ENCODE measurements around the gene PDSS2. TPM values are rescaled to one million over a fixed set of nuclear protein-coding genes. Genes with fewer than 3 reads are reported as not detected.

PDSS2 gene
- total RNA-seq, 1 experiment from 2014 or later: 17.7 TPM

DNA sequence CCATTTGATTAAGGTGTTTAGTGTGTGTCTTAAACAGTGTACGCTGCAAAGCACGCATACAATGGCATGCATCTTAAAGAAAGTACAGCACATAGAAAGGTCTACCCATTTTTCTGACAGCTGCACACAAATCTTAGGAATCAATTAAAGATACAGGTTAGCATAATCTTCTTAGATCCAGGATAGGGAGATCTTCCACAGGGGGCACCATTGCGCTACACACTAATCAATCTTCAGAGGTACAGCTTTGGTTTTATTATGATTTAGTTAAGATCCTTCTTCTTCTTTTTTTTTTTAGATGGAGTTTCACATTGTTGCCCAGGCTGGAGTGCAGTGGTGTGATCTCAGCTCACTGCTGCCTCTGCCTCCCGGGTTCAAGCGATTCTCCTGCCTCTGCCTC lies 280.4 kb downstream of the PDSS2 start:
- H3K4me3 ChIP-seq (ENCODE audit: low read depth in 2 of 2, low read length in 2 of 2): no peak overlapping the region
- TF ChIP-seq, protein P1, sequence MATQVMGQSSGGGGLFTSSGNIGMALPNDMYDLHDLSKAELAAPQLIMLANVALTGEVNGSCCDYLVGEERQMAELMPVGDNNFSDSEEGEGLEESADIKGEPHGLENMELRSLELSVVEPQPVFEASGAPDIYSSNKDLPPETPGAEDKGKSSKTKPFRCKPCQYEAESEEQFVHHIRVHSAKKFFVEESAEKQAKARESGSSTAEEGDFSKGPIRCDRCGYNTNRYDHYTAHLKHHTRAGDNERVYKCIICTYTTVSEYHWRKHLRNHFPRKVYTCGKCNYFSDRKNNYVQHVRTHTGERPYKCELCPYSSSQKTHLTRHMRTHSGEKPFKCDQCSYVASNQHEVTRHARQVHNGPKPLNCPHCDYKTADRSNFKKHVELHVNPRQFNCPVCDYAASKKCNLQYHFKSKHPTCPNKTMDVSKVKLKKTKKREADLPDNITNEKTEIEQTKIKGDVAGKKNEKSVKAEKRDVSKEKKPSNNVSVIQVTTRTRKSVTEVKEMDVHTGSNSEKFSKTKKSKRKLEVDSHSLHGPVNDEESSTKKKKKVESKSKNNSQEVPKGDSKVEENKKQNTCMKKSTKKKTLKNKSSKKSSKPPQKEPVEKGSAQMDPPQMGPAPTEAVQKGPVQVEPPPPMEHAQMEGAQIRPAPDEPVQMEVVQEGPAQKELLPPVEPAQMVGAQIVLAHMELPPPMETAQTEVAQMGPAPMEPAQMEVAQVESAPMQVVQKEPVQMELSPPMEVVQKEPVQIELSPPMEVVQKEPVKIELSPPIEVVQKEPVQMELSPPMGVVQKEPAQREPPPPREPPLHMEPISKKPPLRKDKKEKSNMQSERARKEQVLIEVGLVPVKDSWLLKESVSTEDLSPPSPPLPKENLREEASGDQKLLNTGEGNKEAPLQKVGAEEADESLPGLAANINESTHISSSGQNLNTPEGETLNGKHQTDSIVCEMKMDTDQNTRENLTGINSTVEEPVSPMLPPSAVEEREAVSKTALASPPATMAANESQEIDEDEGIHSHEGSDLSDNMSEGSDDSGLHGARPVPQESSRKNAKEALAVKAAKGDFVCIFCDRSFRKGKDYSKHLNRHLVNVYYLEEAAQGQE (IDR thresholded peaks at IDR 0.05; ENCODE audit: insufficient read depth in 1 of 2, low read depth in 2 of 2, low read length in 1 of 2): no peak
- TF ChIP-seq, protein P2, sequence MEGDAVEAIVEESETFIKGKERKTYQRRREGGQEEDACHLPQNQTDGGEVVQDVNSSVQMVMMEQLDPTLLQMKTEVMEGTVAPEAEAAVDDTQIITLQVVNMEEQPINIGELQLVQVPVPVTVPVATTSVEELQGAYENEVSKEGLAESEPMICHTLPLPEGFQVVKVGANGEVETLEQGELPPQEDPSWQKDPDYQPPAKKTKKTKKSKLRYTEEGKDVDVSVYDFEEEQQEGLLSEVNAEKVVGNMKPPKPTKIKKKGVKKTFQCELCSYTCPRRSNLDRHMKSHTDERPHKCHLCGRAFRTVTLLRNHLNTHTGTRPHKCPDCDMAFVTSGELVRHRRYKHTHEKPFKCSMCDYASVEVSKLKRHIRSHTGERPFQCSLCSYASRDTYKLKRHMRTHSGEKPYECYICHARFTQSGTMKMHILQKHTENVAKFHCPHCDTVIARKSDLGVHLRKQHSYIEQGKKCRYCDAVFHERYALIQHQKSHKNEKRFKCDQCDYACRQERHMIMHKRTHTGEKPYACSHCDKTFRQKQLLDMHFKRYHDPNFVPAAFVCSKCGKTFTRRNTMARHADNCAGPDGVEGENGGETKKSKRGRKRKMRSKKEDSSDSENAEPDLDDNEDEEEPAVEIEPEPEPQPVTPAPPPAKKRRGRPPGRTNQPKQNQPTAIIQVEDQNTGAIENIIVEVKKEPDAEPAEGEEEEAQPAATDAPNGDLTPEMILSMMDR (IDR thresholded peaks at IDR 0.05): peak; percentile 61
- no peaks in the 10 kb centered on the region for H3K9me3 ChIP-seq (ENCODE audit: control insufficient read depth, insufficient read depth, low read depth, low read length)
- BruUV-seq (replicated peaks): no TSS peak
- in situ Hi-C loops (cut with HindIII; ENCODE audit: low pct_unique_long_range_greater_than_20kb, low sequenced_read_pairs): no loop called here
- DNase-seq (ENCODE audit: low read depth, low spot score) (no peak), ATAC-seq (no peak)
- ChIA-PET CTCF (interaction anchor here (0.6 kb wide), 2 partner anchors 139 to 620 kb away, joined by 3 to 4 read pairs; no protein-coding TSS in a partner anchor), POLR2A (no interaction called here)
- no peaks in the 10 kb centered on the region for H3K36me3 ChIP-seq (ENCODE audit: control insufficient read depth, insufficient read depth, low read length)
- no peaks in the 10 kb centered on the region for H3K4me1 ChIP-seq (ENCODE audit: control insufficient read depth, insufficient read depth, low read length)
- H3K27me3 ChIP-seq (ENCODE audit: control insufficient read depth, insufficient read depth, low read length): no peaks in the 10 kb centered on the region
- intact Hi-C loops (cut with micrococcal nuclease; ENCODE audit: unreplicated experiment): no loop called here
- H3K27ac ChIP-seq (ENCODE audit: low read length): no peak overlapping the region

DNA sequence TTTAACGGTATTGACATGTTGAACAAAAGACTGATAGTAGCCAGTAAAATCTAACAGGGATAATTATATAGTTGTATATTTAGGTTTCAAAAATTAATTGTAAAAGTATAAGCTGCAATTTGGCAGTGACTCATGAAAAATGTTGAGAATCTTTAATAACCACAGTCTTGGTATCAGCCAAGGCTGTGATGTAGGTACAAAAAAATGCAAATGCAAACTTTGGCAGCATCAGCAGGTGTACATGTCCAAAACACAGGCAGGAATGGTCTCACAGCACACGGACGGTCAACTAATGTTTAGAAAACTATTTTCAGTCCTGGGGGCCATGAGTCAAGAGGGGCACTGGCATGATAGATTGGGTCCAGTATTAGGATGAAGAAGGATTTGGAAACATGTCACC lies 285.6 kb downstream of the PDSS2 start:
- intact Hi-C loops (cut with micrococcal nuclease; ENCODE audit: unreplicated experiment): no loop called here
- no peak for ATAC-seq
- H3K36me3 ChIP-seq (ENCODE audit: control insufficient read depth, insufficient read depth, low read length): no peaks in the 10 kb centered on the region
- H3K27me3 ChIP-seq (ENCODE audit: control insufficient read depth, insufficient read depth, low read length): no peaks in the 10 kb centered on the region
- POLR2A ChIA-PET: no interaction called here
- TF ChIP-seq TCF7L2 (IDR thresholded peaks at IDR 0.05; ENCODE audit: low read depth, low read length) (no peak), POLR2AphosphoS5 (IDR thresholded peaks at IDR 0.05; ENCODE audit: low read depth, low read length) (no peak), SIN3A (IDR thresholded peaks at IDR 0.05; ENCODE audit: borderline replicate concordance, insufficient read depth, low read depth, low read length) (no peak)
- TF ChIP-seq, protein P2 (IDR thresholded peaks at IDR 0.05): no peak
- TF ChIP-seq, protein P1 (IDR thresholded peaks at IDR 0.05; ENCODE audit: insufficient read depth in 1 of 2, low read depth in 2 of 2, low read length in 1 of 2): no peak
- H3K4me3 ChIP-seq (ENCODE audit: low read depth in 2 of 2, low read length in 2 of 2): no peak overlapping the region
- in situ Hi-C loops (cut with HindIII; ENCODE audit: low pct_unique_long_range_greater_than_20kb, low sequenced_read_pairs): no loop called here
- CTCF ChIA-PET: no interaction called here
- no peaks in the 10 kb centered on the region for H3K4me1 ChIP-seq (ENCODE audit: control insufficient read depth, insufficient read depth, low read length)
- no peaks in the 10 kb centered on the region for H3K9me3 ChIP-seq (ENCODE audit: control insufficient read depth, insufficient read depth, low read depth, low read length)
- DNase-seq (ENCODE audit: low read depth, low spot score): no peak
- BruUV-seq (replicated peaks): no TSS peak
- H3K27ac ChIP-seq (ENCODE audit: low read length): no peak overlapping the region

All from Panc1 (cell line).